Hematopoietic multipotent progenitor cell (in vitro differentiated cells): ENCODE results near the gene B4GALNT1. TPM values are rescaled to one million over a fixed set of nuclear protein-coding genes. Genes with fewer than 3 reads are reported as not detected.
"Not testable (repeated sequence)": the region's sequence is repeated elsewhere in the genome, so short reads cannot be mapped to it uniquely, and the experiment has no call there.

ENCODE experiments used
- DNase-seq, 3 donors: peaks; one replicate each; pipeline ENCODE4 v3.0.0-alpha.2; 2011 to 2015; ENCODE audit warnings: low read depth in 2 of 3, low spot score in 2 of 3
- total RNA-seq: library from RNA; depleted of rRNA; stranded (reverse); fragments of >200 nt; gene quantifications from one replicate; pipeline ENCODE4 v1.2.3, GENCODE V29; 2012

The B4GALNT1 gene
- total RNA-seq, 1 donor: 0.81 TPM

DNA sequence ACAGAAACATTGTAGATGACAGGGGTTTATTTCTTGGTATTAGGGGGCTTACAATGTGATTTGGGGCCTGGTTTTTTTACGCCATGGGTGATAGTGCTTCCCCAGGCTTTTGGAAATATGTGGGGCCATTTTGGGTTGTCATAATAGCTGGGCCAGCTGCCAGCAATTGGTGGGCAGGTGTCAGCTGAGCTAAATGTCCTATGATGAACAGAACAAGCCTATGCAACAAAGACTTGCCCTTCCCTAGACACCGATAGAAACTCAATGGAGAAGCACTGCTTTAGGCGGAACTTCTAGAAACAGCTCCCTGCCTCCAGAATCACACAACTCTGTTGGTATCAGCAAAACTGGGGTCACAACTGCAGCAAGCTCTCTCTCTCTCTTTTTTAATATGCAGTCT lies 5.1 kb upstream of the B4GALNT1 start:
- DNase-seq: no peak

DNA sequence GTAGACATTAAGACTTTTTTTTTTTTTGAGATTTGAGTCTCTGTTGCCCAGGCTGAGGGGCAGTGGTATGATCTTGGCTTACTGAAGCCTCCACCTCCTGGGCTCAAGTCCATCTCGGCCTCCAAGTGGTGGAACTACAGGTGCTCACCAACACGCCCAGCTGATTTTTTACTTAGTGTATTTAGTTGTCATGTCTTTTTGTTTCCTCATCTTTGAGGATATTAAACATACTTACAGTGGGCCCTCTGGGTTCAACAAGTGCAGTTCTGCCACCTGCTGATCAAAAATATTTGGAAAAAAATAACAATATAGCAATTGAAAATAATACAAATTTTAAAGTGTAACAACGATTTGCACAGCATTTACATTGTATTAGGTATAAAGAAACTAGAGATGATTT lies 4.4 kb upstream of the B4GALNT1 start:
- no peak for DNase-seq

DNA sequence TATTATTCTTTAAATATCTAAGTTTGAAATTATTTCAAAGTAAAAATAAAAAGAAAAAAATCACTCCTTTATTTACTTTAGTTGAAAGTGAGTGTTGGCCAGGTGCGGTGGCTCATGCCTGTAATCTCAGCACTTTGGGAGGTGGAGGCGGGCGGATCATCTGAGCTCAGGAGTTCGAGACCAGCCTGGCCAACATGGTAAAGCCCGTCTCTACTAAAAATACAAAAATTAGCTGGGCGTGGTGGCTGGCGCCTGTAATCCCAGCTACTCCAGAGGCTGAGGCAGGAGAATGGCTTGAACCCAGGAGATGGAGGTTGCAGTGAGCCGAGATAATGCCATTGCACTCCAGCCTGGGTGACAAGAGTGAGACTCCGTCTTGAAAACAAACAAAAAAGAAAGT lies 3.7 kb upstream of the B4GALNT1 start:
- not testable (repeated sequence) for DNase-seq

DNA sequence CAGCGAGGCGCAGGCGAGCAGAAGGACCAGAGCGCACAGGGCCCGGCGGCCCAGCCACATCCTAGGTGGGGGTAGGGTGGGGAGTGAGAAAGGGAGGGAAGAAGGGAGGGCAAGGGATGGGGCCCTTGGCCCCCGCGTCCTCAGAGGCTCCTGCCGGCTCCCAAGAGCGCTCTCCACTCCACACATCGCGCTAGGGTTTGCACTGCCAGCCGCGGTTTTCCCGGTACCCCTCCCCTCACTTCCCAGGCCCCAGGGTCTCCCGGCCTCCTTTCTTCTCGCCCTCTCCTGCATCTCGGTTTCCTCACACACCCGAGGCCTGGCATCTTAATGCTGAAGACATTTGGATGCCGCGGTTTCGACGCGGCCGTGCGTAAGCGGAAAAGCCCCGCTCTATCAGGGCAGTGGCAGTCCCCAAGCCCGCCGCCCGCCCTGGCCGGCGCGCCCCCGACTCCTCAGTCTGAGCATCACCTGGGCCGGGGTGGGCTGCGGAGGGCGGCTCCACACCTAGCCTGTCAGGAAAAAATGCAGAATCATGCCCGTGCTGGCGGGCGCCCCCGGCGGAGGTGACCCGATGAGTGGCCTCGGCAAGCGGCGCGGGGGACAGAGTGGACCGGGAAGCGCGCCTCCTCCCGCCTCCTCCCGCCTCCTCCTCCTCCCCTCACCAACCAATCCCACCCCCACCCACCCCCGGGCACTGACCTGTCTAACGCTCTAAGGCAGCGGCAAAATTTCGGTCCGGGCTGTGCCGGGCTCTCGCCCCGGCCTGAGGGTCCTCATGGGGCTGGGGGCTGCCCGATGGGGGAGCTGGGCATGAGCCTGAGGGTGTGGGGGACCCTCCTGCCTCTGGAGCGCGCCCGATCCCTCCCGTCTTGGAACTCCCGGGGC lies 686 bp downstream of the B4GALNT1 start:
- peak in 1 of 3 donors; percentile 33 for DNase-seq

DNA sequence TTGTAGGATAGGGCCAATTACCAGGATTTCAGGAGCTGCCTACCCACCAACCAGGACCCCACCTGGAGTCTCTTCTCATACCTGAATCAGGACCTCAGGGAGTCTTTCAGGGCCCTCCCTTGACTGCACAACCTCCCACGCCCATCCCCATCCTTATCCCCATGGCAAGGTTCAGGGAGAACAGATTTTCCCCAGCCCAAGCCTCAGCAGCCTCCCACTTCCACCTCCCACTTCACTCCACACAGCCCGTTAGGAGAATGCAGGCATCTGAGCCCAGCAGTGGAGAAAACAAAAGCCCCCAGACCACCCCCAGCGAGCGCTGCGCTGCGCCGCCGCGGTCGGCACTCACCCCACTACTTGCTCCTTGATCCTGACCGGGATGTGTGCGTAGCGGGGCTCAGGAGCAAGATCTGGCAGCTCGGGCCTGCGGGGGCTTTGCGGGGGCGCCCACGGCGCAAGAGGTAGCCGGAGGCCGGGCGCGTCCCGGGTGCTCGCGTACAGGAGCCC lies 1.4 kb downstream of the B4GALNT1 start:
- no peak for DNase-seq

DNA sequence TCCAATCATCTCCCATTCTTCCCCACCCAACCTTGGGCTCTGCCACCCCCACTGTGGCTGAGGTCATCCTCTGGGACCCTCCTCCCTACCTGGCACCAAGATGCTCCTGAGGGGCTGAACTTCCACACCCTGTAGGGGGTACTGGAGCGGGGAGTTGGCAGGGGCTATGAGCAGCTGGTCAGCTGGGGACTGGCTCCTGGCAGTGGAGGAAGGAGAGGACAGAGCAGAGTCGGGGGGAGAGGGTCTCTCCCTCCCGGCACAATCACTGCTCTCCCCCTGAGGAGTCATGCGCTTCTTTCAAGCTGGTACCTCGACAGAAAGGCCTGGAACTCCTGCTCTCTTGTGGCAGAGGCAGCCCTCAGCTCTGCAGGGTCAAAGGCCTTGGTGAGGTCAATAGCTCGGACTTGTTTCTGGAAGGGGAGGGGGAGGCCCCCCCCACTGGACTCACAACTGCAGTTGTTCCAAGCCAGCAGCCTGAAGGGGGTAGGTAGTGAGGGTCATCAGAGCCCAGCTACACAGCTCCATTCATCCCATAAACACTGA lies 2.0 kb downstream of the B4GALNT1 start:
- no peak for DNase-seq

DNA sequence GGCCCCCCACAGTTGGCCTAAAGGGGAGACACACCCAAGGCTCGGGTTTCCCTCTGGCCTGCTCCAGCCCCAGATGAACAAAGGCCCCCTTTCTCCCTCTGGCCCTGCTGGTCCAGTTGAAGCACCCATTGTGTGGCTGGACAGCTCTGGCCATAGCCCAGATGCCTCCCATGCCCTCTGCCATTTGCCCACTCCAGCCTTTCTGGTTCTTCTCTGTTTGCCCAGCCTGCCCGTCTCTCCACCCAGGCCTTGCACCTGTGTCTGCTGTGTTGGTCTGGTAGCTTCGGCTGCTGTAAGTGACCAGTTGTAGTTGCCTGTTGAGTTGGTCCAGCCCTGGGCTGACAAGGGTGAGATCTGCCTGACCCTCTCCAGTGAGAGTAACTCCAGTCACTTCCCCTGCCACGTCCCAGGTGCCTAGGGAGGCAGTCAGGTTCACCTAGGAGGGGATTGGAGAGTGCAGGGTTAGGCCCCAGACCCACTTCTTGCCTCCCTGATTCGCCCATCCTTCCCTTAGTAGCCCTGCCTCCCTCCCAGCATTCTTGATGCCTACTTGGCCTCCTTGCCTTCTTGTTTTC lies 3.0 kb downstream of the B4GALNT1 start:
- DNase-seq: no peak

DNA sequence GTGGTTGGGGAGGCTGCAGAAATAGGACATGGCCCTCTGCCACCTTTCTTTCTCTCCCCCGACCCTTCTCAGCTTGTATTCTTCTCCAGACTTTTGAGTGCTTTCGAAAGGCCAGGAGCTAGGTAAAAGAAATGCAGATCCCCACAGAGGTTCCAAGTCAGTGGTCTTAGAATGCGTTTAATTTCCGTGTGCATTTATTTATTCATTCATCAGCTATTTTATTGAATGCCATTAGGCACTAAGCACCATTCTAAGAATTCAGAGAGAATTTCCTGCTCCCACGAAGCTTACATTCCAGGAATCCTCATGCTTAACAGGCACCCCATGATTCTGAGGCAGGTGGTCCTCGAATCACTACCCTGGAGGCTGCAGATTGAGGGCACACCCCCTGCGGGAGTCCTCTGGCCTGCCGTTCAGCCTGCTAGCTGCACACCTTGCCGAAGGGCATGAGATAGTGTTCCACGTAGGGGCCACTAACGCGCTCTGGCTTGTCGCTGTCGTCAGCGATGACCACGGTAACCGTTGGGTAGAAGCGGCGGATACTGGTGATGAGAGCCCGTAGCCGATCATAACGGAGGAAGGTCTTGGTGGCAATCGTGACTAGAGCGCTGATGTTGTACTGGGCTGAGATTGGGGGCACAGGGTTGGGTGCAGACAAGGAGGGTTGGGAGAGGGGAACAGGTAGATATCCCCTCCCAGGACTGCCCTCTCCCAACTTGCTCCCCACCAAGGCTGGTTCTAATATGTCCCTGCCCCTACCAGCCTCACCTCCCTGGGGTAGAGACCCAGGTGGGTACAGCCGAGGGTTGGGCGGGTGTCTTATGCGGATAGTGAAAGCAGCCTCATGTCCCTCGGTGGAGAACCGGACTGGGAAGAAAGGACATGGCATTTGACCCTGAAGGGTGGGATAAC lies 4.5 kb downstream of the B4GALNT1 start:
- DNase-seq: no peak

DNA sequence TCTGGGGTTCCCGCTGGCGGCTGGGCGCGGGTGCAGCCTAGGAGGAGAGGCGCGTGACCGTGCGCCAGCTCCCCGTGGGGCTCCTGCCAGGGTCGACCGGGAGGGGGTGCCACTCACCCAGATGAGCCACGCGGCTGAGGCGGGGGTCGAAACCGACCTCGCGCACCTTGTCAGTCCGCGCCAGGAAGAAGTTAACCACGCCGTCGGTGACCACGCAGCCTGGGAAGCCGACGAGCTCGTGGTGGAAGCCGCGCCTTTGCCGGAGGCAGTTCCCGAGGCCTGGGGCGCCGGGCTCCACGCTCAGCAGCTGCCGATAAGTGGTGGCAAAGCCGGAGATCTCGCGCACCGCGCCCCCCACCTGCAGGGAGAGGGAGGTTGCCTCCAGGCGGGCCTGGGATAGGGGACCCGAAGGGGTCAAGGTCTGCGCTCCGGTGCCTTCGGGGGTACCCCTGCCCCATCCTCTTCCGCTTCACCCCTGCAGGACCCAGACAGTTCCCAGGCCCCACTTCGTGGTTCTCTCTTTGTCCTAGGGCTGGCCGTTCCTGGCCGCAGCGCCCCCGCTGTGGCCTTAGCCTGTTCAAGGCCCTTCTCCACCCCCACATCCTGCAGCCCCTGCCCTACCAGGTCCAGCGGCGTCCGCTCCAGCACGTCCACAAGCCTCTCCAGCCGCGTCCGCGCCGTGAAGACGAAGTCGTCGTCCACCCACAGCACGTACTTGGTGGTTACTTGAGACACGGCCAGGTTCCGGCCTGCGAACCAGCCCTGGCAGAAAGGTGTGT lies 5.3 kb downstream of the B4GALNT1 start:
- DNase-seq: peak in 1 of 3 donors; percentile 48

DNA sequence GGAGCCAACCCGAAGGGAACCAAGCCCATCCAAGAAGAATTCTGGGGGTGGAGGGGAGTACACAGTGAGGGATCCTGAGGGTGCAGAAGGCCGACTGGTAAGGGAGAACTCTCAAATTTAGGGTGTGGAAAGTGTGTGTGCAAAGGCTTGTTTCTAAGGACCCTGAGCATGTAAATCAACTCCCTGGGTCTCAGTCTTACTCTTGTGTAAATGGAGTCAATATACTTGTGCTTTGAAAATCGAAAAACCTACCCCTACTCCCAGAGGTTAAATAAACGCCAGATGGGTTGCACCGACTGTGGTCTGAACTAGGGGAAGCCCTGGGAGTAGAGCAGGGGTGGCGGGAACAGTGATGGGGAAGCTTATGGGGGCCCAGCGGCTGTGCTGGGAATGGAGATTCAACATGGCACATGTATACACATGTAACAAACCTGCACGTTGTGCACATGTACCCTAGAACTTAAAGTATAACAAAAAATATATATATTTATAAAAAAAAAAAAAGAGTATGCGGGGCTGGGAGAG lies 6.0 kb downstream of the B4GALNT1 start:
- no peak for DNase-seq

DNA sequence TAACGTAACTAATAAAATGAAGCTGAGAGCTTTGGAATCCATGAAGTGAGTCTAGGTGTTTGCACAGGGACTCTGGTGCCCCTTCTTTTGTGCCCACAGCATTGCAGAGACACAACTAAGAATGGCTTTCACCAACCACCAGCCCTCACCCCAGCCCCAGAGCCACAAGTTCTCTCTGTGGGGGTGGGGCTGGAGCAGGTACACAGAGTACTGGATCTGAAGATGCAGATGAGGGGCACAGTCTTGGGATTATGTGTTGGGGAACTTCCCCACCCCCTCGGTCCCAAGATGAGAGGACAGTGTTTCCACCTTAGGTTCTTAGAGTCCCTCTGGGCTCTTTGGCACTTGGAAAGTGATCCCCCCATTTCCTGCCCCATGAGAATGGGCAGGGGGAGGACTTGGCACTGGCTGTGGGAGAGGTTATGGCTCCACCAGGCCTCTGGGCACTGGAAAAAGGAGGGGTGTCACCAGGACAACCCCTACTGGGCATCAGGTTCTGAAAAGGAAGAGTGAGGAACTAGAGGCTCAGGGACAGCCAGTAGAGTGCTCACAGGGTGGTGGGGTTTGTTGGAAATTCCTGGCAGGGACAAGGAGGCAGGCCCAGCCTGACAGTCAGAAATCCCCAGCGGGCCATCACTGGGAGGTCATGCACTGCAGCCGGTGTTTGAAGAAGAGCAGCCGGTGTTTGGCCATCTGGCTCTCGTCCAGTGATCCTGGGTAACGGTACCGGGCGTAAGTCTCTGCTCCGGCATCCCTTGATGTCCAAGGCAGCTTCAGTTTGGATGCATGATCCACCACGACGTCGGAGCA lies 6.7 kb downstream of the B4GALNT1 start:
- no peak for DNase-seq

DNA sequence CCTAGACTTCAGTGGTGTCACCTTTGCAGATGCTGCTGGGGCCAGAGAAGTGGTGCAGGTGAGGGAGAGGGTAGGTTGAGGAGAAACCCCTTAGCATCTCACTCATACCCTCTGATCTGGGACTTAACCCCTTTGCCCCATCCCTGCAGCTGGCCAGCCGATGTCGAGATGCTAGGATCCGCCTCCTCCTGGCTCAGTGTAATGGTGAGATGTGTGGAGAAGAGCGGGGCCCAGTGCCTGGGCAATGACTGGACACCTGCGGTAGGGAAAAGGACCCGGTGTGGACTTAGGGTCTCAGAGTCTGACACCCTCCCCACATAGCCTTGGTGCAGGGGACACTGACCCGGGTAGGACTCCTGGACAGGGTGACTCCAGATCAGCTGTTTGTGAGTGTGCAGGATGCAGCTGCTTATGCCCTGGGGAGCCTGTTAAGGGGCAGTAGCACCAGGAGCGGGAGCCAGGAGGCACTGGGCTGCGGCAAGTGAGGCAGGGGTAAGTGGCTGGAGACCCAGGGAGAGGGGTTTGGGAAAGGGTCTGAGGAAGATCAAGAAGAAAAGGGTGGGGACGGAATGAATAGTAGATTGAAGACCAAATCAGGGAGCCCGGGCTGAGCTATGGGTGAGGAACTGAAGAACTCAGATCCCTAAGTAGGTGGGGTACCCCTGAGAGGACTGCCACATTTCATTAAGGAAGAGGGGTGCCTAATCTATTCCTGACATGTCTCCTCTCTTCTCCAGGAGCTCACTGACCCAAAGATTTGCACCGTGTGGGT lies 7.6 kb downstream of the B4GALNT1 start:
- no peak for DNase-seq

DNA sequence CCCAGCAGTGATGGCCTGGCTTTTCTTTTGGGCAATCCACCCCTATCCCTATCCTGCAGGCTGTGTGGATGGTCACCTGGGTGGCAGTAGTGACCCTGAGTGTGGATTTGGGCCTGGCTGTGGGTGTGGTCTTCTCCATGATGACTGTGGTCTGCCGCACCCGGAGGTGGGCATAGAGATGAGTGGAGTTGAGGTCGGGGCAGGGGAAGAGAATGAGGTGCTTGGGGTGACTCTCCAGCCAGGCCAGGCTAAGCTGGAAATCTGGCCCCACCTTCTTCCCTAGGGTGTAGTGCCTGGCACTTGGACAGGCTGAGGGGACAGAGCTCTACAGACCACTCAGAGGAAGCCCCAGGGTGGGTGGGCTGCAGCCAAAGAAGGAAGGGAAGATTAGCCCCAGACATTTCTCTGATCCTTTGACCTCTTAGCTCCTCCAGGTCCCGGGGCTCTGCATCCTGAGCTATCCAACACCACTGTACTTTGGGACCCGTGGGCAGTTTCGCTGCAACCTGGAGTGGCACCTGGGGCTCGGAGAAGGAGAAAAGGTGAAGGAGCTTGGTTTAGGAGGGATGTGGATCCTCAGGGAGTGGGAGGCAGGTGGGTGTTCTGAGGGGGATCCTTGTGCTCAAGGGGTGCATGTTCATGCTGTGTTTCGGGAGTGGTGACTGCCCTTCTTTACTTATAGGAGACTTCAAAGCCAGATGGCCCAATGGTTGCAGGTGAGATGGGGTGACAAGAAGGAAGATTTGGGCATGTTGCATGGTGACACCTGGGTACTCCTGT lies 8.4 kb downstream of the B4GALNT1 start:
- no peak for DNase-seq

DNA sequence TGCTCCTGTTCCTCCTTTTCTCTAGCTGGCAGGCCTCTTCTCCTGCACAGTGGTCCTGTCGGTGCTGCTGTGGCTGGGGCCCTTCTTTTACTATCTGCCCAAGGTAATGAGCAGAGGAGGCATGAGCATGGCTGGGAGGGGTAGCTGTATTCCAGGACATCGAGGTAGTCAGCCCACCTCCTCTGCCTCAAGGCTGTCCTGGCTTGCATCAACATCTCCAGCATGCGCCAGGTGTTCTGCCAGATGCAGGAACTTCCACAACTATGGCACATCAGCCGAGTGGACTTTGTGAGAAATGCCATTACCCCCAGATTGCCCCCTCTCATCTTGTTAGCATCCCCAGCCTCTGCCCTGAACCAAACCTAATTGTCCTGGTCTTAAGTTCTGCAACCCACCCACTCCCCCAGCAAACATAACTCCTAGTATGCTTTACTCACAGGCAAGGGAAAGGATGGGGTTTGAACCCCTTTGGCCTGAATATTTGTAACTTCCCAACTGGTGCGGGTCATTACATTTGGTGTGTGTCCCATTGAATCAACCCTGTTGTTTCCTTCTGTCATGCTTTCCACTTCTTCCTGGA lies 9.1 kb downstream of the B4GALNT1 start:
- no peak for DNase-seq

DNA sequence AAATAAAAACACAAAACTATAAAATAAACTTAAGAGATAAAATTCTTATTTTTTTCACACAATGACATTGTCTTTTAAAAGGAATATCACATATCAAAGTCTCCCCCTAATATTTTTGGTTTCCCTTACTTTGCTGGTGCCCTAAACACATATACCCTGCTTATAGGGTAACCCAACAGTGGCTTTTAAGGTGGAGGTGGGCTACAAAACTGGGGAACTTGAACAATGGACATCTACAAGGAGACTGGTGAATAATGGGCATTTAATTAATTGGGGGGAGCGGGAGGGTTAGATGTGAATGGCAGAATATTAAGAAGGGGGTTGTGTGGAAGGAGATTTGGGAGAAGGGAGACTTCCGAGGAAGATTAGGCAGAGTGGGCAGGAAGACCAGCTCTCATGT lies 9.6 kb downstream of the B4GALNT1 start:
- DNase-seq: no peak

DNA sequence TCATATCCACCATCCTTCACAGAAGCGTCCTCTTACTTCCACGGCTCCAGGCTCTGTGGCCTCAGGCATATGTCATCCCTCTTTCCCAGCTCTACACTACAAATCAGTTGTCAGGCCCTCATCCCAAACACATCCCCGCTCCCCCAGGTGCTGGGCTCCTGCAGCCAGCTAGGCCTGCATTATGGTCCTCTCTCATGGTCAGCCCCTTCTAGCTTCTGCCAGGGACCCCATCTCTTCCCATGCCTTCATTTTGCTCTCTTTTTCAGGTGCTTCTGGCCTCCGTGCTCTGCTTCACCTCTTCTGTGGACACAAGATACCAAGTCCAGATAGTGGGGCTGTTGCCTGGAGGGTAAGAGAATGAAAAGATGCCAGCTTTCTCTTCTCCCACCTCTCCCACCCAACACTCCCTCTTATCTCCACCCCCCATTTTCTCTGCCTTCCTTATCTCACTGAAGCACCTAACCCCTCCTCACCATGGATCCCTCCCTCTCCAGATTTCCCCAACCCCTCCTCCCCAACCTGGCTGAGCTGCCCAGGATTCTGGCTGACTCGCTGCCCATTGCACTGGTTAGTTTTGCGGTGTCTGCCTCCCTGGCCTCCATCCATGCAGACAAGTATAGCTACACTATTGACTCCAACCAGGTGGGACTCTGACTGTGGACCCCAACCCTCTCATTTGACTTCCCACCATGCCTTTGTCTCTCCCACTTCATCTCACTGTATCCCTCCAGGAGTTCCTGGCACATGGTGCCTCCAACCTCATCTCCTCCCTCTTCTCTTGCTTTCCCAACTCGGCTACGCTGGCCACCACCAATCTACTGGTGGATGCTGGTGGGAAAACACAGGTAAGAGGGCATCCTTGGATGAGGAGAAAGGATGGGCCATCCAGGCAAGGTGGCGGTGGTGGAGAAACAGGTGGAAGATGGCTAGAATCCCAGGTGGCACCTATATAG lies 10.4 kb downstream of the B4GALNT1 start:
- no peak for DNase-seq
